OCI-LY1 (cell line): Measurements from ENCODE around the gene MAPKAPK3.
"Not testable (repeated sequence)": the region's sequence is repeated elsewhere in the genome, so short reads cannot be mapped to it uniquely, and the experiment has no call there.

Experiments
- H2AFZ ChIP-seq: fragments of 200-600 bp; sonication (generic), shearing (Covaris generic); 2 replicates; pipeline ENCODE4 v1.6.0; 2014; ENCODE audit warnings: antibody characterized with exemption, mild to moderate bottlenecking, low read length
- H3F3A ChIP-seq: fragments of 200-600 bp; sonication (generic), shearing (Covaris generic); 2 replicates; pipeline ENCODE4 v1.6.0; 2014; ENCODE audit warnings: mild to moderate bottlenecking, antibody characterized with exemption, low read length, moderate library complexity; ENCODE audit not compliant: insufficient read depth
- H3K27ac ChIP-seq: fragments of 200-600 bp; sonication (generic); 2 replicates; pipeline ENCODE4 v1.5.1; 2014; ENCODE audit warnings: low read length, mixed run types, mild to moderate bottlenecking, low read depth; ENCODE audit not compliant: poor library complexity, severe bottlenecking
- H3K27me3 ChIP-seq: fragments of 200-600 bp; sonication (generic); 2 replicates; pipeline ENCODE4 v1.6.0; 2014; ENCODE audit warnings: antibody characterized with exemption, mild to moderate bottlenecking, low read length, moderate library complexity; ENCODE audit not compliant: insufficient read depth
- H3K36me3 ChIP-seq: fragments of 200-600 bp; sonication (generic); 2 replicates; pipeline ENCODE4 v1.6.1; 2014; ENCODE audit warnings: mild to moderate bottlenecking, antibody characterized with exemption, low read length, moderate library complexity, mixed read lengths; ENCODE audit not compliant: insufficient read depth
- H3K4me1 ChIP-seq: fragments of 200-600 bp; sonication (generic); 2 replicates; pipeline ENCODE4 v1.5.1; 2014; ENCODE audit warnings: mild to moderate bottlenecking, low read length, moderate library complexity; ENCODE audit not compliant: insufficient read depth, severe bottlenecking
- H3K4me2 ChIP-seq: fragments of 200-600 bp; sonication (generic), shearing (Covaris generic); 2 replicates; pipeline ENCODE4 v1.6.1; 2014; ENCODE audit warnings: low read length
- H3K4me3 ChIP-seq: fragments of 200-600 bp; sonication (generic); 2 replicates; pipeline ENCODE4 v1.5.1; 2014; ENCODE audit warnings: low read length, low read depth, mild to moderate bottlenecking, mixed read lengths; ENCODE audit not compliant: poor library complexity, severe bottlenecking
- H3K79me2 ChIP-seq: fragments of 200-600 bp; shearing (Covaris generic); 2 replicates; pipeline ENCODE4 v1.6.1; 2016; ENCODE audit warnings: mixed run types, low read length, mixed read lengths; ENCODE audit not compliant: insufficient read depth
- H3K9ac ChIP-seq: fragments of 200-600 bp; sonication (generic), shearing (Covaris generic); 2 replicates; pipeline ENCODE4 v1.6.1; 2014; ENCODE audit warnings: mild to moderate bottlenecking, low read length, mixed read lengths
- H3K9me2 ChIP-seq: fragments of 200-600 bp; sonication (generic), shearing (Covaris generic); 2 replicates; pipeline ENCODE4 v1.6.1; 2014; ENCODE audit warnings: low read depth, mild to moderate bottlenecking, low read length, mixed read lengths
- H3K9me3 ChIP-seq: fragments of 200-600 bp; shearing (Covaris generic); 2 replicates; pipeline ENCODE4 v1.6.1; 2014; ENCODE audit warnings: low read length, mixed read lengths
- H4K20me1 ChIP-seq: fragments of 200-600 bp; sonication (generic), shearing (Covaris generic); 2 replicates; pipeline ENCODE4 v1.6.0; 2016; ENCODE audit warnings: mild to moderate bottlenecking, low read length; ENCODE audit not compliant: insufficient read depth
- EZH2 ChIP-seq: fragments of 200-600 bp; sonication (generic), shearing (Covaris generic); IDR thresholded peaks from 2 replicates; pipeline ENCODE4 v1.8.0; 2017; ENCODE audit warnings: borderline replicate concordance, mixed run types, mild to moderate bottlenecking, antibody characterized with exemption, low read length, moderate library complexity, mixed read lengths
- TF ChIP-seq, protein P1 (sequence below): fragments of 200-600 bp; sonication (generic), shearing (Covaris generic); IDR thresholded peaks from 2 replicates; pipeline ENCODE4 v1.5.1; 2017; ENCODE audit warnings: mild to moderate bottlenecking, antibody characterized with exemption, low read length, moderate library complexity, mixed read lengths

Gene MAPKAPK3

DNA sequence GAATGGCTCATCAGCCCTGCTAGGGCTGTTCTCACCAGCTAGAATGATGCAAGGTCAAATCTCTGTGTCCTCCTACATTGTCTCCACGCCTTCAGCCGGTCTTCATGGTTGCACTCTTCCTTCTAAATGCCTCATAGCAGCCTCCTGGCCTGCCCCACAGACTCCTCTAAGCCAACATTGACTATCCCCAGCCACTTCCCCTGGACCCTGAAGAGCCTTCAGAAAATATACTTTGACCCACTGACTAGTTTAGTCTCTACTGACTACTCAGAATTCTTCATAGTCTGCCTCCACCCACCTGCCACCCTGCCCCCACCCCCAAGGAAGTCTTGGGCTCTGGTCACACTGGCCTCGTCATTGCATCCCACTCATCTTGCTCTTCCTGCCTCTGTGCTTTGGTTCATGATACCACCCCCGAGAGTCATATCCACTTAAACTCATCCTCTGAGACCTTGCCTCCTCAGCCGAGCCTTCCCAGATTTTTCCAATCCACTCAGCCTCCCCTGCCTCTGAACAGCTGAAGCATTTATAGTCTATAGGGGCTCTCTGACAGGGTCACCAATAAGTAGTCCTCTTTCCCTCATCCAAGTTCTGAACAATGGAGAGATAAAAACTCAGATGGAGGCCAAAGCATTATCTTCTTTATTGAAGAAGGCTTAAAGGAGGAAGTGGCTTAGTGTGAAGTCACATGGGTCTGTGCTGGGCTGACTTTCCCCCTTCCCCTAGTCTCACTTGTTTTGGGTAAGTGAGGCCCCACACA is 48.3 kb downstream of the MAPKAPK3 start:
- Histone ChIP-seq H3K4me1 (no peaks in the 10 kb centered on the region), H3K27ac (no peak overlapping the region), H3K79me2 (no peaks in the 10 kb centered on the region), H3F3A (no peaks in the 10 kb centered on the region), H4K20me1 (no peaks in the 10 kb centered on the region), H2AFZ (no peak overlapping the region), H3K27me3 (no peaks in the 10 kb centered on the region; the same call in 1 of the 2 replicates), H3K36me3 (no peaks in the 10 kb centered on the region), H3K4me3 (no peak overlapping the region), H3K4me2 (no peak overlapping the region), H3K9me2 (no peaks in the 10 kb centered on the region), H3K9ac (no peak overlapping the region), H3K9me3 (no peaks in the 10 kb centered on the region)
- no peak for TF ChIP-seq EZH2

DNA sequence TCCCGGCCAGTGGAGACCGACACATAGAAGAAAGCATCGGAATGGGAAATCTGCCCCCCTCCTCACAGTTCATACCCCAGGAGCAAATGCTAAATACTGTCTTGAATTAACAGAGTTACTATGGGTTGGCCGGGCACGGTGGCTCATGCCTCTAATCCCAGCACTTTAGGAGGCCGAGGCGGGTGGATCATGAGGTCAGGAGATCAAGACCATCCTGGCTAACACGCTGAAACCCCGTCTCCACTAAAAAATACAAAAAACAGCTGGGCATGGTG is 48.8 kb downstream of the MAPKAPK3 start:
- not testable (repeated sequence) for H3K9me3 ChIP-seq, H3K27ac ChIP-seq, H3K4me2 ChIP-seq, H3K79me2 ChIP-seq, H3F3A ChIP-seq, H3K36me3 ChIP-seq, H3K4me1 ChIP-seq, H3K9me2 ChIP-seq, H4K20me1 ChIP-seq, H3K9ac ChIP-seq, H3K27me3 ChIP-seq, H3K4me3 ChIP-seq, H2AFZ ChIP-seq

DNA sequence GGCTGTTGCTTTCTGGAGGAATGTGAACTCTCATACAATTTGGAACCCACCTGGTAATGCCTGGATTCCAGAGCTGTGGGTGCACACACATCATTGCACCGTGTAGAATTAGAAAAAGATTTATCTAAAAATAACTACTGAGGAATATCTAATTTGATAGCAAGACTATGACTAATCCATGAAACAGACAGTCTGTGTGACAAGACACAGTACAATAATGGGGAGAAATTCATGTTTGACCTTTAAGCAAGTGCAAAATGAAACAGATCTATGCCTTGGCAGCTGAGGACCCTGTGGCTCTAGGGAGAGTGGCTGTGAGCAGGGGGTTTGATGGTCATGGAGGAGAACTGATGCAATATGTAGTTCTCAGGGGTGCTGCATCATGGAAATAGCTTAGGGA is 49.9 kb downstream of the MAPKAPK3 start:
- H3K9ac ChIP-seq: no peak overlapping the region
- no peaks in the 10 kb centered on the region for H4K20me1 ChIP-seq
- H2AFZ ChIP-seq: no peak overlapping the region
- no peak overlapping the region for H3K4me2 ChIP-seq
- no peaks in the 10 kb centered on the region for H3K9me3 ChIP-seq
- H3K36me3 ChIP-seq: no peaks in the 10 kb centered on the region
- TF ChIP-seq EZH2: no peak
- no peaks in the 10 kb centered on the region; the same call in 1 of the 2 replicates for H3K27me3 ChIP-seq
- H3K4me3 ChIP-seq: no peak overlapping the region
- no peaks in the 10 kb centered on the region for H3K79me2 ChIP-seq
- H3K9me2 ChIP-seq: no peaks in the 10 kb centered on the region
- H3F3A ChIP-seq: no peaks in the 10 kb centered on the region
- H3K4me1 ChIP-seq: no peaks in the 10 kb centered on the region
- H3K27ac ChIP-seq: no peak overlapping the region

DNA sequence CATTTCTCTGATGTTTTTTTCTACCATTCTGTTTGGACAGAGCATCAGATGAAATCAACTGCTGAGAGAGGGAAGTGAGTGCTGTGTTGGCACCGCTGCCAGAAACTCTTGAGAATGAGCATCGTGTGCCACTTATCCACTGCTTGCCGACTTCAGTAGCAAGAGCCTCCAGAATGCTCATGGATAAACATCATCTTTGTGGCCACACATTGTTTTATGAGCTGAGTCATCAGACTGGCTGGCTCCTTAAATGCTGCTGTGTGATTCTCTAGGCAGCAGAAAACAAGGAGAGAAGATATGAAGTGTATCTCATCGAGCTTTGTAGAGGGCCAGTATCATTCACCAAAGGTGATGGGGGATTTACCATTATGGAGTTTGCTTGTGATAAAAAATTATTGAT is 54.4 kb downstream of the MAPKAPK3 start:
- Histone ChIP-seq H3K79me2 (no peaks in the 10 kb centered on the region), H3F3A (no peaks in the 10 kb centered on the region), H2AFZ (no peak overlapping the region), H3K9me3 (no peaks in the 10 kb centered on the region), H3K27ac (no peak overlapping the region), H3K9me2 (no peaks in the 10 kb centered on the region), H3K4me3 (no peak overlapping the region), H3K9ac (no peak overlapping the region), H3K27me3 (no peaks in the 10 kb centered on the region), H3K4me2 (no peak overlapping the region), H4K20me1 (no peaks in the 10 kb centered on the region), H3K4me1 (peaks cover 5% of the 10 kb centered on the region), H3K36me3 (no peaks in the 10 kb centered on the region)
- TF ChIP-seq, protein P1, sequence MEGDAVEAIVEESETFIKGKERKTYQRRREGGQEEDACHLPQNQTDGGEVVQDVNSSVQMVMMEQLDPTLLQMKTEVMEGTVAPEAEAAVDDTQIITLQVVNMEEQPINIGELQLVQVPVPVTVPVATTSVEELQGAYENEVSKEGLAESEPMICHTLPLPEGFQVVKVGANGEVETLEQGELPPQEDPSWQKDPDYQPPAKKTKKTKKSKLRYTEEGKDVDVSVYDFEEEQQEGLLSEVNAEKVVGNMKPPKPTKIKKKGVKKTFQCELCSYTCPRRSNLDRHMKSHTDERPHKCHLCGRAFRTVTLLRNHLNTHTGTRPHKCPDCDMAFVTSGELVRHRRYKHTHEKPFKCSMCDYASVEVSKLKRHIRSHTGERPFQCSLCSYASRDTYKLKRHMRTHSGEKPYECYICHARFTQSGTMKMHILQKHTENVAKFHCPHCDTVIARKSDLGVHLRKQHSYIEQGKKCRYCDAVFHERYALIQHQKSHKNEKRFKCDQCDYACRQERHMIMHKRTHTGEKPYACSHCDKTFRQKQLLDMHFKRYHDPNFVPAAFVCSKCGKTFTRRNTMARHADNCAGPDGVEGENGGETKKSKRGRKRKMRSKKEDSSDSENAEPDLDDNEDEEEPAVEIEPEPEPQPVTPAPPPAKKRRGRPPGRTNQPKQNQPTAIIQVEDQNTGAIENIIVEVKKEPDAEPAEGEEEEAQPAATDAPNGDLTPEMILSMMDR: no peak
- TF ChIP-seq EZH2: no peak
